ENCODE measurements around the gene RNU6-9. TPM values are rescaled to one million over a fixed set of nuclear protein-coding genes. Genes with fewer than 3 reads are reported as not detected.

The RNU6-9 gene
- total and polyA plus RNA-seq, 2 donors (not counting 1 experiment from before 2014, with no cell fraction given), result not detected

- no peaks in the 10 kb centered on the region for H3K36me3 ChIP-seq (replicated peaks in 1 of 2; ENCODE audit: control extremely low read depth in 1 of 2, control insufficient read depth in 1 of 2, extremely low read depth in 1 of 2, insufficient read depth in 2 of 2, low read length in 1 of 2)
- H2AFZ ChIP-seq (ENCODE audit: insufficient read depth, low read depth, low read length, poor library complexity, severe bottlenecking), result peak overlapping the region; percentile 51
- H3K9ac ChIP-seq (ENCODE audit: low read length), result no peak overlapping the region
- no peak overlapping the region for H3K4me3 ChIP-seq (ENCODE audit: control extremely low read depth in 1 of 5, extremely low read depth in 1 of 5, insufficient read depth in 1 of 5, low read depth in 2 of 5, low read length in 4 of 5)
- H3K4me1 ChIP-seq (ENCODE audit: control insufficient read depth in 2 of 2, insufficient read depth in 2 of 2, low read length in 2 of 2), result peaks cover 29 to 51% of the 10 kb centered on the region in 2 donors
- Mint-ChIP-seq H3K27ac (no peak overlapping the region), H3K9me3 (ENCODE audit: insufficient read depth) (no peaks in the 10 kb centered on the region), H3K27me3 (peaks cover 7% of the 10 kb centered on the region), H3K4me3 (peak overlapping the region; percentile 16), H3K4me1 (peaks cover 19% of the 10 kb centered on the region)
- ATAC-seq (ENCODE audit: low read depth), result no peak
- H3K9me3 ChIP-seq (ENCODE audit: control extremely low read depth in 1 of 3, control insufficient read depth in 2 of 3, insufficient read depth in 1 of 3, low read length in 2 of 3), result peaks cover 0 to 41% (median 0%) of the 10 kb centered on the region in 3 donors
- H4K20me1 ChIP-seq (ENCODE audit: control insufficient read depth, insufficient read depth, low read length, poor library complexity, severe bottlenecking), result no peaks in the 10 kb centered on the region
- intact Hi-C loops (cut with micrococcal nuclease), result no loop called here
- no peak overlapping the region for H3K27ac ChIP-seq (ENCODE audit: low read length in 2 of 2)
- TF ChIP-seq EZH2 (IDR thresholded peaks at IDR 0.05; ENCODE audit: borderline replicate concordance, insufficient read depth, low read depth, low read length, poor library complexity, severe bottlenecking) (no peak), CTCF (IDR thresholded peaks at IDR 0.05) (no peak)
- WGBS (ENCODE audit: insufficient coverage), result 74% methylated on average over 21 of the region's 35 CpGs
- DNase-seq, result no peak
- peaks cover 0 to 38% (median 8%) of the 10 kb centered on the region in 4 experiments for H3K27me3 ChIP-seq (replicated peaks in 1 of 4; ENCODE audit: control extremely low read depth in 1 of 4, control insufficient read depth in 3 of 4, insufficient read depth in 4 of 4, low read length in 3 of 4)
- CTCF ChIA-PET, result interaction anchor here (7.5 kb wide), 1 partner anchor 60 kb away, joined by 72 read pairs; no protein-coding TSS in a partner anchor
- H3K79me2 ChIP-seq (ENCODE audit: control insufficient read depth, insufficient read depth, low read length), result no peaks in the 10 kb centered on the region
- peak overlapping the region; percentile 87 for H3K4me2 ChIP-seq (replicated peaks; ENCODE audit: low read depth, low read length, poor library complexity, severe bottlenecking)
- POLR2A ChIA-PET, result interaction anchor here (1.0 kb wide), 1 partner anchor 23 kb away, joined by 7 read pairs; no protein-coding TSS in a partner anchor
Measured at GRCh38 chr19:861141-861755, 32.0 kb upstream of the RNU6-9 start.

Measured in B cell (primary cell).